NCI-H524 treated with DMSO at 0.1 percent for 48 hours (cell line): ENCODE data around the gene DOK4.
"Not testable (repeated sequence)": the region's sequence is repeated elsewhere in the genome, so short reads cannot be mapped to it uniquely, and the experiment has no call there.

ENCODE experiments used
- DNase-seq: peaks from one replicate; lab custom pipeline; 2025; lab: John Stamatoyannopoulos, UW

The DOK4 gene

GRCh38 chr16:57502048-57502775, 15.9 kb upstream of the DOK4 start:
- DNase-seq = no peak

- DNase-seq = no peak
Measured at GRCh38 chr16:57501492-57501891, 15.2 kb upstream of the DOK4 start.

GRCh38 chr16:57500578-57501111, 14.4 kb upstream of the DOK4 start:
- DNase-seq = no peak

GRCh38 chr16:57499941-57500340, 13.6 kb upstream of the DOK4 start:
- not testable (repeated sequence) for DNase-seq

- DNase-seq = no peak
Measured at GRCh38 chr16:57498031-57498430, 11.7 kb upstream of the DOK4 start.

- no peak for DNase-seq
Measured at GRCh38 chr16:57497121-57497520, 10.8 kb upstream of the DOK4 start.

- no peak for DNase-seq
Measured at GRCh38 chr16:57493767-57494166, 7.5 kb upstream of the DOK4 start.

GRCh38 chr16:57489229-57489628, 2.9 kb upstream of the DOK4 start:
- DNase-seq = no peak

GRCh38 chr16:57486858-57487834, 853 bp upstream of the DOK4 start:
- no peak for DNase-seq

- no peak for DNase-seq
Measured at GRCh38 chr16:57485091-57485915, 990 bp downstream of the DOK4 start.

- no peak for DNase-seq
Measured at GRCh38 chr16:57484515-57485005, 1.7 kb downstream of the DOK4 start.

GRCh38 chr16:57483725-57484514, 2.4 kb downstream of the DOK4 start:
- no peak for DNase-seq

- DNase-seq = no peak
Measured at GRCh38 chr16:57482845-57483545, 3.3 kb downstream of the DOK4 start.

GRCh38 chr16:57481421-57481820, 4.9 kb downstream of the DOK4 start:
- DNase-seq = no peak

- DNase-seq = no peak
Measured at GRCh38 chr16:57480754-57481230, 5.5 kb downstream of the DOK4 start.

GRCh38 chr16:57479976-57480753, 6.1 kb downstream of the DOK4 start:
- no peak for DNase-seq

- DNase-seq = no peak
Measured at GRCh38 chr16:57479205-57479975, 6.9 kb downstream of the DOK4 start.

- no peak for DNase-seq
Measured at GRCh38 chr16:57478396-57479204, 7.7 kb downstream of the DOK4 start.
